Fibroblast of pulmonary artery (primary cell): ENCODE results near the gene ROR1.

Source experiments
- DNase-seq: peaks from one replicate; pipeline ENCODE4 v3.0.0-alpha.2; 2010; ENCODE audit warnings: low read depth
- H3K4me3 ChIP-seq: replicated peaks from 2 replicates; pipeline ENCODE4 v1.5.1; 2011; ENCODE audit warnings: low read depth, mild to moderate bottlenecking, control low read depth, low read length, moderate library complexity
- TF ChIP-seq, protein P1 (sequence below): IDR thresholded peaks from 2 replicates; pipeline ENCODE4 v1.5.1; 2011; ENCODE audit warnings: mild to moderate bottlenecking, control low read depth, low read length, inconsistent platforms; ENCODE audit errors: missing control alignments

Gene ROR1

DNA sequence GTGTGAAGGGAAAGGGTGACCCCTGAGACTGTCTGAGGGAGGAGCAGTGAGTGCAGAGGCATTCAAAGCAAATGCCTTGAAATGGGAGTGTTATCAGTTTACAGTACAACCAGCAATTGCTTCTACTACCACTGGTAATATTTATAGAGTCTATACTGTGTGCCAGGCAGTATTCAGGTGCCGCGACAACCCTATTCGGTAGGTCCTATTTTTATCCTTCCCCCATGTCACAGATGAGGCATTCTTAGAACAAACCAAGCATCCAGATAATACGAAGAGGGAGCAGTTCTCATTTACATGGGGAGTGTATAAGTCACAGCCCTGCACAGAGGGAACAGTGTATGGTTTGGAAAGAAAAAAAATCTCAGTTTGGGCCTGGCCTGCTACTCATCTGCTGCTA, 18.3 kb downstream of the ROR1 start:
- TF ChIP-seq, protein P1, sequence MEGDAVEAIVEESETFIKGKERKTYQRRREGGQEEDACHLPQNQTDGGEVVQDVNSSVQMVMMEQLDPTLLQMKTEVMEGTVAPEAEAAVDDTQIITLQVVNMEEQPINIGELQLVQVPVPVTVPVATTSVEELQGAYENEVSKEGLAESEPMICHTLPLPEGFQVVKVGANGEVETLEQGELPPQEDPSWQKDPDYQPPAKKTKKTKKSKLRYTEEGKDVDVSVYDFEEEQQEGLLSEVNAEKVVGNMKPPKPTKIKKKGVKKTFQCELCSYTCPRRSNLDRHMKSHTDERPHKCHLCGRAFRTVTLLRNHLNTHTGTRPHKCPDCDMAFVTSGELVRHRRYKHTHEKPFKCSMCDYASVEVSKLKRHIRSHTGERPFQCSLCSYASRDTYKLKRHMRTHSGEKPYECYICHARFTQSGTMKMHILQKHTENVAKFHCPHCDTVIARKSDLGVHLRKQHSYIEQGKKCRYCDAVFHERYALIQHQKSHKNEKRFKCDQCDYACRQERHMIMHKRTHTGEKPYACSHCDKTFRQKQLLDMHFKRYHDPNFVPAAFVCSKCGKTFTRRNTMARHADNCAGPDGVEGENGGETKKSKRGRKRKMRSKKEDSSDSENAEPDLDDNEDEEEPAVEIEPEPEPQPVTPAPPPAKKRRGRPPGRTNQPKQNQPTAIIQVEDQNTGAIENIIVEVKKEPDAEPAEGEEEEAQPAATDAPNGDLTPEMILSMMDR = no peak
- no peak overlapping the region for H3K4me3 ChIP-seq
- no peak for DNase-seq

DNA sequence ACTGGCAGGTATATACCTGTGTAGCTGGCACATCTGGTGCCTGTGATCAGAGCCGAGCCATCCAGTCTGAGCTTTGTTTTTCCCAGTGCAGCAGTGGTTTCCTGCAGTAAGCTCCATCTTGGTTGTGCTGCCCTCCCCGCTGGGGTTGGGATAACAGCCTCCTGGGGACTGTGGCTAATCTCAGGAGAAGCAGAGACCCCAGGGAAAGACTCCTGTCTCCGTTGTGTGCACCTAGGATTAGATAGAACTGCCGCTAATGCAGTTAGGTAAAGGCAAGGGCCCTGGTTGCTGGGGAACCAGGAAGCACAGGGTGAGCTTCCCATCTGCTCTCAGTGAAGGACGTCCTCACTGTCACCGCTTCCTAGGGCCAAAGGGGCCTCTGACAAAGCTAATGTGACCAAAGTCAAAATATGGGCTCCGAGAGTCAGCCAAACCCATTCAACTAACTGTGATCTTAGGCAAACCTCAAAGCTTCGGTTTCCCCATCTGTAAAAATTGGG, 20.0 kb downstream of the ROR1 start:
- TF ChIP-seq, protein P1 = no peak
- DNase-seq = no peak
- H3K4me3 ChIP-seq = no peak overlapping the region

DNA sequence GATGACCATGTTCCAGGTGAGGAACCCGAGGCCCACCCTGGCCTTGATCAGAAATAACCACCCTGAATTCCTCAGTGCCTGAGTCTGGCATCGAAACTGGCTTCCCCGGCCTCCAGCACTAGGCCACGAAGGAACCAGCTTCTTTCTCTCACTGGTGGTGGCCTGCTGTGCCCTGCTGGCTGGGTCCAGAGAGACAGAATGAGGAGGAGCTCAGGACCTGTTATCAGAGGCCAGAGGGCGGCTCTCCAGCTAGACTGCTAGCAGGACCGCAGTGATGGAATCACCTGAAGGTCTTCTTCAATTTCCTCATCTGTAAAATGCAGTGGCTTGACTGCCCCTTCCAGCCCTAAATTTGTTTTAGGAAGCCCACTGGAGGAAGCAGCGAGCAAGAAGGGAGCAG, 20.5 kb downstream of the ROR1 start:
- H3K4me3 ChIP-seq = no peak overlapping the region
- TF ChIP-seq, protein P1 = no peak
- no peak for DNase-seq

DNA sequence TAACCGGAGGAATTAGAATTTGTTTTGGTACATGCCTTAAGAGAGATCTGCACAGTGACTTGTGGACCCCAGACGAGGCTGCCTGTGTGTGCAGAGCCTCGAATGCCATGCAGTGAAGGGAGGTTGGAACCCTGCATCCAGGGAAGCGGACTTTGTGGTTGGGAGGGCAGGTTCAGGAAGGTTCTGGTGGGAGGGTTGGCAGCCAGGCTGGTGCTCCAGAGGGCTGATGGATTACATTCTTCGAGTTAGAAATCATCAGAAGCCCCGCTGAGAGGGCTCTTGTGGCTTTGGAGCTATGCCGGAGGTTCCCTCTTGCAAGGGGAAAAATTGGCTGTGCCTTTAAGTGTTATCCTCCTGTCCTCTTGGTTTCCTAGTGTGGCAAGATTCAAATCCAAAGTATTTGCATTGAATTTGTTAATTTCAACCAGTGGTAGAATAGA, 21.1 kb downstream of the ROR1 start:
- H3K4me3 ChIP-seq = no peak overlapping the region
- TF ChIP-seq, protein P1 = no peak
- no peak for DNase-seq

DNA sequence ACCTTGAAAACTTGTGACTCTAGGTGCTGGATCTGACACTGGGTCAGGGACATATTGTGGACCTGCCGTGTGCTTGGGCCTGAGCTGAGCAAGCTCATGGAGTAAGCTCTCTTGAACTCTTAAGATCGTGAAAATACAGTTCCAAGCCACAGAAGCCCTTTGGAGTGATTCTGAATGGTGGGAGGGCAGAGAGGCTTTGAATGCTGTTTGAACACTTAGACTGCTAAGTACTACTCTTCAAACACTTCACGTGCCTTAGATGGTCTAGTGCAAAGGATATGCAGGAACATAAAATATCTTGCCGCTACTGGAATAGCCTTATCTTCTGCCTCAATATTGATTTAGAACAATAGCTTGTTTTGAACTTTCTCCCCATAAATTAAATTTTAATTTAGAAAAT, 21.6 kb downstream of the ROR1 start:
- no peak overlapping the region for H3K4me3 ChIP-seq
- no peak for DNase-seq
- TF ChIP-seq, protein P1 = no peak

DNA sequence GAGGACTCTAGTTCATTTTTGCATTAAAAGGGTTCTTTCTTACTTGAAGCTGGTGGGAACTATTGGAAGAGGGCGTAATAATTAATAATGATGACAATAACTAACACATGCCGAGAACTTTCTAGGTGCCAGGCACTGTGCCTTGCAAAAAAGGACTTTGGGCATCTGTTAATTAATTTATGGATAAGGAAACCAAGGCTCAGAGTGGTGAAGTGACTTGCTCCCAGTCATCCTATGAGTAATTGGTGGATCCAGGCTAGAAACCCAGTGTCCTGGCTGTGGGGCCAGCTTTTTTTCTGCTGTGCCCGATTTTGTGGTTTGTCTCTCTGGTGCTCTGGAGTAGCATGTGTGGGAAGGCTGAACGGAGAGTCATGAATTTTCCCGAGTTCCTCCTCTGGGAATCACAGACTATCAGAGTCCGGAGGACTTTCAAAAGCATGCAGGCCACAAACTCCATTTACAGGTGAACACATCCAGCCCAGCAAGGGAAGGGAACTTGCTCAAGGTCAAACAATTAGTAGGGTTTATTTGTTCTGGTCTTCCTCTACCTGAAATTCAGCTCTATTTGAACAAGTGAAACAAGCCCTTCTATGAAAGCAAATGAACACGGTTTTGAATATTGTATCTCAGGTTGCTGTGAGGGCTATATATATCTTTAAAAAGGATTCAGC, 23.4 kb downstream of the ROR1 start:
- no peak overlapping the region for H3K4me3 ChIP-seq
- TF ChIP-seq, protein P1 = no peak
- DNase-seq = no peak

DNA sequence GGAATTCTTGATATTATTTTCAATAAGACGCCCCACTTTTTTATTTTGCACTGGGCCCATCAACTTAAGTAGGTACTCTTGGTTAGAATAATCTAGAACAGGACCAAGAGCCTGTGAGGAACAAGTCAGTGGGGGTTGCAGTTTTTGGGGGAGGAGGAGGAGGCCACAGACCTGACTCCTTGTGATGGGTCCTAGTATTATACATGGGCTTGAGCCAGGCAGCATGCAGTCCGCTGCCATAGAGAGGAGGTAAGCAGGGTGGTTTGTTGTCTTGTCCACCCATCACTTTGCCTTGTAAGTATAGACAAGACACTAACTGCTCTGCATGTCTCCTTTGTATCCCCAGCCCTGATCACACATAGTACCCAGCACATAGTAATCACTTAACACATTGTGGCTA, 24.5 kb downstream of the ROR1 start:
- DNase-seq = no peak
- TF ChIP-seq, protein P1 = no peak
- H3K4me3 ChIP-seq = no peak overlapping the region
